Tibial nerve (tissue), 3 donors: ENCODE data around the gene PRSS22.

Source experiments
- POLR2A ChIP-seq, 2 donors: fragments of 450-650 bp; IDR thresholded peaks; one replicate each; pipeline ENCODE4 v1.6.1; 2017; ENCODE audit warnings: antibody characterized with exemption in 2 of 2, mild to moderate bottlenecking in 2 of 2, moderate library complexity in 2 of 2
- TF ChIP-seq, protein P1 (sequence below), 5 experiments: fragments of 200-600 bp in 3 of 5; fragments of 450-650 bp in 2 of 5; sonication (generic) in 3 of 5; IDR thresholded peaks; one replicate each; pipeline ENCODE4 v1.5.1; 2016 to 2019; ENCODE audit warnings: antibody characterized with exemption in 5 of 5, mild to moderate bottlenecking in 3 of 5, moderate library complexity in 2 of 5

DNA sequence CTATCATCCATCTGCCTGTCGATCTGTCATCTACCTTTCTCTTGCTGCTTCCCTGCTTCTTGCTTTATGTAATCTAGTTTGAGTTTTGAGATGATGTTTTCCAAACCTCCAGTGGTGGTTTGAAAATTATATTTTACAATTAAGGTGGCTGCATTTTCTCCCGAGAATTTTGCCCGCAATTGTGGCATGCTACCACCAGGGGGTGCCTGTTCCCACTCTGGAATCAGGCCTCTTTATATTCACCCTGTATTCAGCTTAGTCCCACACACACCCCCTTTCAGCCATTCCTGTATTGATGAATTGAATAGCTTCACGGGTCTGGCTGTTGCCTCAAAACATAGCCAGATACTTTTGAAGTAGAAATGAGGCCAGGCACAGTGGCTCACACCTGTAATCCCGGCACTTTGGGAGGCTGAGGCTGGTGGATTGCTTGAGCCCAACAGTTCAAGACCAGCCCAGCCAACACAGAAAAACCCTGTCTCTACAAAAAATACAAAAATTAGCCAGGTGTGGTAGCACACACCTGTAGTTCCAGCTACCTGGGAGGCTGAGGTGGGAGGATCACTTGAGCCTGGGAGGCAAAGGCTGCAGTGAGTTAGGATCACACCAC, 3.2 kb downstream of the PRSS22 start:
- TF ChIP-seq POLR2A (IDR thresholded peaks at IDR 0.05) = no peak
- TF ChIP-seq, protein P1, sequence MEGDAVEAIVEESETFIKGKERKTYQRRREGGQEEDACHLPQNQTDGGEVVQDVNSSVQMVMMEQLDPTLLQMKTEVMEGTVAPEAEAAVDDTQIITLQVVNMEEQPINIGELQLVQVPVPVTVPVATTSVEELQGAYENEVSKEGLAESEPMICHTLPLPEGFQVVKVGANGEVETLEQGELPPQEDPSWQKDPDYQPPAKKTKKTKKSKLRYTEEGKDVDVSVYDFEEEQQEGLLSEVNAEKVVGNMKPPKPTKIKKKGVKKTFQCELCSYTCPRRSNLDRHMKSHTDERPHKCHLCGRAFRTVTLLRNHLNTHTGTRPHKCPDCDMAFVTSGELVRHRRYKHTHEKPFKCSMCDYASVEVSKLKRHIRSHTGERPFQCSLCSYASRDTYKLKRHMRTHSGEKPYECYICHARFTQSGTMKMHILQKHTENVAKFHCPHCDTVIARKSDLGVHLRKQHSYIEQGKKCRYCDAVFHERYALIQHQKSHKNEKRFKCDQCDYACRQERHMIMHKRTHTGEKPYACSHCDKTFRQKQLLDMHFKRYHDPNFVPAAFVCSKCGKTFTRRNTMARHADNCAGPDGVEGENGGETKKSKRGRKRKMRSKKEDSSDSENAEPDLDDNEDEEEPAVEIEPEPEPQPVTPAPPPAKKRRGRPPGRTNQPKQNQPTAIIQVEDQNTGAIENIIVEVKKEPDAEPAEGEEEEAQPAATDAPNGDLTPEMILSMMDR (IDR thresholded peaks at IDR 0.05) = peak in 1 of 5 experiments; percentile 8
